HG03039 (cell line): Measurements from ENCODE around the gene ZC3H12C.
"Not testable (repeated sequence)": the region's sequence is repeated elsewhere in the genome, so short reads cannot be mapped to it uniquely, and the experiment has no call there.

Experiments
- ATAC-seq: cut with Tn5 transposase; IDR thresholded peaks from one replicate; pipeline ENCODE4 v1.9.1; 2021; ENCODE audit warnings: mild to moderate bottlenecking, moderate library complexity; ENCODE audit not compliant: unreplicated experiment

Gene ZC3H12C

GRCh38 chr11:110176366-110177085 is 83.3 kb downstream of the ZC3H12C start:
- ATAC-seq: no peak

- no peak for ATAC-seq
Observed at GRCh38 chr11:110177086-110177456, 83.9 kb downstream of the ZC3H12C start.

- no peak for ATAC-seq
Observed at GRCh38 chr11:110179064-110179463, 85.9 kb downstream of the ZC3H12C start.

GRCh38 chr11:110182886-110183285 is 89.7 kb downstream of the ZC3H12C start:
- ATAC-seq: no peak

- no peak for ATAC-seq
Observed at GRCh38 chr11:110184456-110184855, 91.3 kb downstream of the ZC3H12C start.

- no peak for ATAC-seq
Observed at GRCh38 chr11:110185121-110185591, 92.0 kb downstream of the ZC3H12C start.

GRCh38 chr11:110185599-110185998 is 92.4 kb downstream of the ZC3H12C start:
- no peak for ATAC-seq

- no peak for ATAC-seq
Observed at GRCh38 chr11:110186456-110186855, 93.3 kb downstream of the ZC3H12C start.

GRCh38 chr11:110186867-110187266 is 93.7 kb downstream of the ZC3H12C start:
- no peak for ATAC-seq

GRCh38 chr11:110187731-110188130 is 94.5 kb downstream of the ZC3H12C start:
- no peak for ATAC-seq

- ATAC-seq: no peak
Observed at GRCh38 chr11:110190885-110191284, 97.7 kb downstream of the ZC3H12C start.

- ATAC-seq: not testable (repeated sequence)
Observed at GRCh38 chr11:110192604-110193282, 99.6 kb downstream of the ZC3H12C start.

- not testable (repeated sequence) for ATAC-seq
Observed at GRCh38 chr11:110194211-110194766, 101.1 kb downstream of the ZC3H12C start.

GRCh38 chr11:110196241-110196754 is 103.1 kb downstream of the ZC3H12C start:
- ATAC-seq: no peak

GRCh38 chr11:110196884-110197420 is 103.8 kb downstream of the ZC3H12C start:
- no peak for ATAC-seq

GRCh38 chr11:110198031-110198729 is 105.0 kb downstream of the ZC3H12C start:
- ATAC-seq: no peak

GRCh38 chr11:110199184-110199981 is 106.2 kb downstream of the ZC3H12C start:
- no peak for ATAC-seq

- no peak for ATAC-seq
Observed at GRCh38 chr11:110200241-110200640, 107.0 kb downstream of the ZC3H12C start.

GRCh38 chr11:110200836-110201235 is 107.6 kb downstream of the ZC3H12C start:
- ATAC-seq: no peak

- ATAC-seq: no peak
Observed at GRCh38 chr11:110207123-110207522, 113.9 kb downstream of the ZC3H12C start.
